GM18909 (cell line): ENCODE data around the gene RPL7A.
"Not testable (repeated sequence)": the region's sequence is repeated elsewhere in the genome, so short reads cannot be mapped to it uniquely, and the experiment has no call there.

Source experiments
- ATAC-seq: cut with Tn5 transposase; IDR thresholded peaks from one replicate; pipeline ENCODE4 v1.9.1; 2021; ENCODE audit warnings: mild to moderate bottlenecking; ENCODE audit not compliant: unreplicated experiment, poor library complexity

Gene RPL7A

GRCh38 chr9:133366435-133366834 is 18.4 kb downstream of the RPL7A start:
- ATAC-seq = no peak

GRCh38 chr9:133367221-133367620 is 19.2 kb downstream of the RPL7A start:
- ATAC-seq = no peak

DNA sequence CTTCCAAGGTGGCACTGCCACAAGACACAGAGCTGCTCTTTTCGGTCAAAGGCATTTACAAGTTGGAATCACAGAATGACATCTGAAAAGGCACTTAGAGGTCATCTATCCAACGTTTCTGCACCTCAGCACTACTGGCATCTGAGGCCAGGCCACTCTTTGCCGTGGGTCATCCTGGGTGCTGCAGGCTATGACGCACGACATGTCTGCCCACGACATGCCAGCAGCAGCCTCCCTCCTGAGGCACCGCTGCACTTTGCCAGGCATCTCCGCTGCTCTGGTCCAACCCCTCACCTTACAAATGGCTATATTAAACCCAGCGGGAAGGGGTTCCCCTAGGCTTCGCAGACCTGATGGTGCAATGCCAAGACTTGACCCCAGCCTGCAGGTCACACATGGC is 19.8 kb downstream of the RPL7A start:
- no peak for ATAC-seq

- no peak for ATAC-seq
These were observed 20.3 kb downstream of the RPL7A start for GRCh38 chr9:133368249-133368881.

DNA sequence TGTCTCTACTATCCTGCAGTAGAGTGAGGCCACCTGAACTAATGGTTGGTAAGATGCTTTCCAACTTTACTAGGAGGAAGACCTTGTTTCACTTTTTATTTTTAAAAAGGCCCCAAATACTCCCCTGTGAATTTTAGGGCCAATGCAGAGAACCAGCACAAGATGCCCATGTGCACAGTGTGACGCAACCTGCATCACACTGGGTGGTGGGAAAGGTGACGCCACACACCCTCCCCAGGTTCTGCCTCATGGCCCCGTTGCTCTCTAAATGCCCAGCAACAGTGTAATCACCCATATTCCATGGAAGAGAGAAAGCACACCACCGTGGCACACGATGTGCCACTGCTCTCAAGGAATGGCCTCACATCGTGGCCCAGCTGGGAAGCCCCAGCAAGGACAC is 21.4 kb downstream of the RPL7A start:
- no peak for ATAC-seq

- ATAC-seq = no peak
These were observed 21.9 kb downstream of the RPL7A start for GRCh38 chr9:133369933-133370332.

DNA sequence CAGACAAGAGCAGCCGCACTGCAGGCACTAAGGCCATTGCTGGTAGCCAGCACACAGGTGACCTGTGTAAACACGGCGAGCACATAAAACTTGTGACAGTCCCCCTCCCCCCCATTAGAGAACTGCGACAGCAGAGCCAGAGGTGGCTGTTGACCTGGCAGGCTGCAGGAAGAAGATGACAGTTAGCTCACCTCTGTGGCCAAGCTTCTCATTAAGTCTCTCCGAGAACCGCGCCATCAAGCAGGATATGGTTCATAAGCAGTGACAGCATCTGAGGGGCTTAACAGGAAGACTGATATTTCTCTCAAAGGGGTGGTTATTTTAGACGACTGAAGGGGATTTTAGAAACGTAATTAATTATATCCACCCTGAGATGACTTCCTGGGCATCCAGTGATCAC is 22.7 kb downstream of the RPL7A start:
- no peak for ATAC-seq

- no peak for ATAC-seq
These were observed 23.3 kb downstream of the RPL7A start for GRCh38 chr9:133371261-133371711.

DNA sequence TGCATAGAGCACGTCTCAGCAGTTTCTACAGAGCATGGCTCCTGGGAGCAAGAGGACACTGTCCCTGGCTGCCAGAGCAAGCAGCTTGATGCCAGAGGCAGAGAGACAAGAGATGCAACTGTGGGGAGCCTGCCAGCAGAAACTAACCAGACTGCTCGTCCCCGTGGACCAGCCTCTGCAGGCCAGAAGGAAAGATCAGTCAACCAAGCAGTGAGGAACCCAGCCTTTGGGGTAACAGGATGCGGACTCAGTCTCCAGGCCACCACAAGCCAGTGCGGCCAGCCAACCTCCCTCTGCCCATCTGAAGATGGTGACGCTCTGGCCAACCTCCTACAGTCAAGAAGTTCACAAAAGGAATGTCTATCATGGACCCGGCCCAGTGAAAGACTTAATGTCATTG is 24.1 kb downstream of the RPL7A start:
- no peak for ATAC-seq

DNA sequence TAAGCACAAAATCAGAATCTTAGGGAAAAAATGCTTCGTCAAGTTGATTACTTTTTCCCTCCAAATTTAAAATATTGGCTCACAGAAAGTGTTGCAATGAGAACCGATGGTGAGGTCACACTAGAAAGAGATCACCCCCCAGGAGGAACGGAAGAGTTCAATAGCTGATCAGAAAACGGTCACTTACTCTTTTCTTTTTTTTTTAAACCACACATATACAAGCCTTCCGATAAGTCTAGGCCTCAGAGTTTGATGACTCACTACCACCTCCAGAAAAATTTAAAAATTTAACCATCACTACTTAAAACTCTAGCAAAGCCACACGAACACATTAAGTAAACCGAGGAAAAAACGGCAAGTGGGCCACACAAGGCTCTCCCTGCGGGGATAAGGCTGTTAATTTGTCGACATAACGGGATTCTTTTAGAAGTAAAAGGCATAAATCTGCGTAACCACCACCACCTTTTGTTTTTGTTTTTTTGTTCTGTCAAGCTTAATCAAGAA is 26.6 kb downstream of the RPL7A start:
- ATAC-seq = no peak

- ATAC-seq = peak; percentile 8
These were observed 27.2 kb downstream of the RPL7A start for GRCh38 chr9:133375116-133375723.

DNA sequence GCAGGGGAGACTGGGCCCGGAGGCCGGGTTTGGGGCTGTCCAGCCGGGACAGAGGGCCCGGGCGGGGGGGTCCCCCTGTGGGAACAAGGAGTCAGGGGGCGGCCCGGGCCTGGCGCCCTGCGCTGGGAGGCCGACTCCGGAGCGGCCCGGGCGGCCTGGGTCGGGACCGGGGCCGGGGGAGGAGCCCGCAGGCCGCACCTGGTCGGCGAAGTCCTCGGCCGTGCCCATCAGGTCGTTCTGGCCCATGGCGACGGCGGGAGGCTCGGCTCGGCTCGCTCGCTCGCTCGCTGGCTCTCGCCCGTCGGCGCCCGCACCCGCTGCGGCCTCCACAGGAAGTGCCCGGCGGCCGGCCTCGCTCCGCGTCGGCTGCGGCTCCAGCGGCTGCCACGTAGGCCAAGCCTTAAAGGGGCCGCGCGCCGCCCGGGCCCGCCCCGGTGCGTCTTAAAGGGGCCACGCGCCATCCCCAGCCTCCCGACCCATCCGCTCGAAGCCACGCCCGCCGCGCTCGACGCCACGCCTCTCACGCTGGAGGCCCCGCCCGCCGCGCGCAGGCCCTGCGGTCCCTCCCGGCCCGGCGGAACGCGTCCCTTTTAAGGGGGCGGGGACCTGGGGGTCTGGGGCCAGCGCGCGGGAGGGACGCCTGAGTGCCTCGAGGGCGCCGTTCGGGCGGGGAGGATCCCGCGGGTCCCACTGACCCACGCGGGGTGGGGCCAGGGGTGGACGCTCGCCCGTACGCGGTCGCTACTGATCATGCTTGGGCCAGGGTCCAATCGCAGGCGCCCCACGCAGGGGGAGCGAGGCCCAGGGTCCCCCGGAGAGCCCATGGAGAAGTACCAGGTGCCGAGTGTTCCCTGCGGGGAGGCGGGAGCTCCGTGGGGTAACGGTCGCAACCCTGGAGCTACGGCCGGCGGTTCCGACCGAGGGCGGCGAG is 28.0 kb downstream of the RPL7A start, which contains the start of the genes STKLD1 and SURF4:
Gene STKLD1, plus strand, starts transcription at position 643 of the 931 bp plus-strand sequence. Its CDS starts 108 bp downstream, at position 751.
Gene SURF4, minus strand, starts transcription at position 337 of the 931 bp plus-strand sequence. Its CDS starts 91 bp downstream, at position 246.
- peak; percentile 90 for ATAC-seq

GRCh38 chr9:133377280-133377679 is 29.3 kb downstream of the RPL7A start:
- not testable (repeated sequence) for ATAC-seq

- ATAC-seq = no peak
These were observed 29.8 kb downstream of the RPL7A start for GRCh38 chr9:133377721-133378216.

GRCh38 chr9:133378408-133378962 is 30.5 kb downstream of the RPL7A start:
- no peak for ATAC-seq

DNA sequence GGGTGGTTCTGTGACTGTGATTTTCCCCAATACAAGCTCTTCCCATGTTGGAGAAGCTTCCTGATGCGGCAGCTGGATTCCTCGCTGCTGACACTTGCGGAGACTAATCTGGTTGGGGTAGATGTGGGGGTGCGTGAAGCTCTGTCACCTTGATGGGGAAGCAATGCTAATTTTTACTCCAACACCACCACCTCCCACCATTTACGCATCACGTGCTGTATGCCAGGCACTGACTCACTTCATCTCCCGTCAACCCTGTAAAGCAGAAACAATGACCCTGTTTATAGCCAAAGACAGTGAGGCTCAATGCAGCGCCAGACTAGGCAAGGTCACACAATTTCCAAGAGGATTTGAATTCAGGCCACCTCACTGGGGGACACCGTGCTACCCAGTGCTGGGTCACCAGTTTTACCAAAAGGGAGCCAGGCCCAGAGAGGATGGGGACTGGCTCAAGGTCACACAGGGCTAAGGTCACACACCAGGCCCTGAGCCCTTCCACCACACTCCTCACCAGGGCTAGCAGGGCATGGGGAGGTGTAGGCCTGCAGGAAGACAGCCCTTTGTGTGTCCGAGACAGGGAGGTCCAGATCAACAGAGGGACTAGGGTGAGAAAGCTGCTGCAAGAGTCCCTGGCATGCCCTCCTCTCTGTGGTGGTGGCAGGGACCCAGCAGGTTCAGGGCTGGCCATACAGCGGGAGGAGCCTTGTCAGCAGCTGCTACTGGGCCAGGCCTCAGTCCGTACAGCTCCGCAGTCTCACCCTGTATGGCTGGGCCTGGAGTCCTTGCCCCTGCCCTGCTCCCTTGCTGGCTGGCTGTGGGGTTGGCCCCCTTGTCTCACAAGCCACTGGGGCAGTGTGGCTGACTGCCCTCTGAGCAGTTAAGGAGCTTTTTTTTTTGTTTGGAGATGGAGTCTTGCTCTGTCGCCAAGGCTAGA is 31.4 kb downstream of the RPL7A start:
- ATAC-seq = no peak

GRCh38 chr9:133380734-133381133 is 32.7 kb downstream of the RPL7A start:
- ATAC-seq = no peak

GRCh38 chr9:133382507-133383141 is 34.6 kb downstream of the RPL7A start:
- no peak for ATAC-seq

DNA sequence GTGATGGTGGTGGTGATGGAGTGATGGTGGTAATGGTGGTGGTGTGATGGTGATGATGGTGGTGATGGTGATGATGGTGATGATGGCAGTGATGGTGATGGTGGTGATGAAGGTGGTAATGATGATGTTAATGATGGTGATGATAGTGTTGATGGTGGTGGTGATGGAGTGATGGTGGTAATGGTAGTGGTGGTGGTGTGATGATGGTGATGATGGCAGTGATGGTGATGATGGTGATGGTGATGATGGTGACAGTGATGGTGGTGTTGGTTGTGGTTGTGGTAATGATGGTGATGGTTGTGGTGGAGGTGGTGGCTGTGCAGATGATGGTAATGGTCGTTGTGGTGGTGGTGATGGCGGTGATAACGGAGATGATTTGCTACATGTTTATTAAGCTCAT is 35.4 kb downstream of the RPL7A start:
- ATAC-seq = no peak
